Neural crest cell (in vitro differentiated cells): ENCODE data around the gene OLA1. TPM values are rescaled to one million over a fixed set of nuclear protein-coding genes. Genes with fewer than 3 reads are reported as not detected.
A peak's percentile ranks its signal among the peaks of the same experiment; 100 is the strongest.

Experiments used
- DNase-seq: peaks from one replicate; pipeline ENCODE4 v3.0.0; 2021; ENCODE audit warnings: low read depth, mixed read lengths, low spot score
- H3K27ac Mint-ChIP-seq: one replicate; pipeline ENCODE4 v1.8.0; 2021; ENCODE audit warnings: mild to moderate bottlenecking, mixed read lengths; ENCODE audit not compliant: unreplicated experiment
- H3K27me3 Mint-ChIP-seq: 2 replicates; pipeline ENCODE4 v1.8.0; 2021; ENCODE audit warnings: low read depth, mild to moderate bottlenecking, mixed read lengths
- H3K36me3 Mint-ChIP-seq: 2 replicates; pipeline ENCODE4 v1.8.0; 2021; ENCODE audit warnings: low read depth, mild to moderate bottlenecking, mixed read lengths
- H3K4me1 Mint-ChIP-seq: 2 replicates; pipeline ENCODE4 v1.8.0; 2021; ENCODE audit warnings: mixed read lengths
- H3K4me3 Mint-ChIP-seq: one replicate; pipeline ENCODE4 v1.8.0; 2021; ENCODE audit warnings: mild to moderate bottlenecking, mixed read lengths
- H3K9me3 Mint-ChIP-seq: 2 replicates; pipeline ENCODE4 v1.8.0; 2021; ENCODE audit warnings: mixed read lengths
- total RNA-seq: library from RNA; stranded (reverse); gene quantifications from 2 replicates; pipeline ENCODE4 v1.2.1, GENCODE V29; 2021
- TF ChIP-seq, protein P1 (sequence below): fragments of 200-600 bp; sonication (generic); conservative IDR thresholded peaks from 2 replicates; pipeline ENCODE4 v1.5.0; 2021; ENCODE audit warnings: antibody characterized with exemption, mild to moderate bottlenecking

Gene OLA1
- total RNA-seq, 1 donor from 2014 or later, result 170 TPM

GRCh38 chr2:174145827-174146226 lies 102.5 kb downstream of the OLA1 start:
- Mint-ChIP-seq H3K4me1 (no peaks in the 10 kb centered on the region), H3K27ac (no peak overlapping the region), H3K36me3 (peaks cover 6% of the 10 kb centered on the region), H3K9me3 (no peaks in the 10 kb centered on the region), H3K4me3 (no peak overlapping the region), H3K27me3 (no peaks in the 10 kb centered on the region)
- TF ChIP-seq, protein P1, sequence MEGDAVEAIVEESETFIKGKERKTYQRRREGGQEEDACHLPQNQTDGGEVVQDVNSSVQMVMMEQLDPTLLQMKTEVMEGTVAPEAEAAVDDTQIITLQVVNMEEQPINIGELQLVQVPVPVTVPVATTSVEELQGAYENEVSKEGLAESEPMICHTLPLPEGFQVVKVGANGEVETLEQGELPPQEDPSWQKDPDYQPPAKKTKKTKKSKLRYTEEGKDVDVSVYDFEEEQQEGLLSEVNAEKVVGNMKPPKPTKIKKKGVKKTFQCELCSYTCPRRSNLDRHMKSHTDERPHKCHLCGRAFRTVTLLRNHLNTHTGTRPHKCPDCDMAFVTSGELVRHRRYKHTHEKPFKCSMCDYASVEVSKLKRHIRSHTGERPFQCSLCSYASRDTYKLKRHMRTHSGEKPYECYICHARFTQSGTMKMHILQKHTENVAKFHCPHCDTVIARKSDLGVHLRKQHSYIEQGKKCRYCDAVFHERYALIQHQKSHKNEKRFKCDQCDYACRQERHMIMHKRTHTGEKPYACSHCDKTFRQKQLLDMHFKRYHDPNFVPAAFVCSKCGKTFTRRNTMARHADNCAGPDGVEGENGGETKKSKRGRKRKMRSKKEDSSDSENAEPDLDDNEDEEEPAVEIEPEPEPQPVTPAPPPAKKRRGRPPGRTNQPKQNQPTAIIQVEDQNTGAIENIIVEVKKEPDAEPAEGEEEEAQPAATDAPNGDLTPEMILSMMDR, result peak; percentile 24
- no peak for DNase-seq

- no peaks in the 10 kb centered on the region for H3K27me3 Mint-ChIP-seq
- H3K27ac Mint-ChIP-seq, result no peak overlapping the region
- TF ChIP-seq, protein P1, result no peak
- no peak overlapping the region for H3K4me3 Mint-ChIP-seq
- H3K36me3 Mint-ChIP-seq, result peaks cover 24% of the 10 kb centered on the region
- peaks cover 2% of the 10 kb centered on the region for H3K9me3 Mint-ChIP-seq
- DNase-seq, result no peak
- no peaks in the 10 kb centered on the region for H3K4me1 Mint-ChIP-seq
Measured at GRCh38 chr2:174142290-174142689, 106.0 kb downstream of the OLA1 start.

DNA sequence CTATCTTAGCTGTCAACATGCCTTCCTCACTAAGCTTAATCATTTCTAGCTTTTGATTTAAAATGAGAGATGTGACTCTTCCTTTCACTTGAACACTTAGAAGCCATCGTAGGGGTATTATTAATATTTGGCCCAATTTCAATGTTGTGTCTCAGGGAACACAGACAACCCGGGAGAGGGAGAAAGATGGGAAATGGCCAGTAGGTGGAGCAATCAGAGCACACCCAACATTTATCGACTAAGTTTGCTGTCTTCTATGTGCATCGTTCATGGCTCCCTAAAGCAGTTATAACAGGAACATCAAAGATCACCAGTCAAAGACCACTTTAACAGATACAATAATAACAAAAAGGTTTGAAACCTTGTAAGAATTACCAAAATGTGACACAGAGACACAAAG lies 110.2 kb downstream of the OLA1 start:
- no peak for DNase-seq
- Mint-ChIP-seq H3K4me1 (no peaks in the 10 kb centered on the region), H3K27me3 (no peaks in the 10 kb centered on the region), H3K27ac (no peak overlapping the region), H3K9me3 (peaks cover 7% of the 10 kb centered on the region), H3K36me3 (peaks cover 35% of the 10 kb centered on the region), H3K4me3 (no peak overlapping the region)
- TF ChIP-seq, protein P1, result peak; percentile 32

DNA sequence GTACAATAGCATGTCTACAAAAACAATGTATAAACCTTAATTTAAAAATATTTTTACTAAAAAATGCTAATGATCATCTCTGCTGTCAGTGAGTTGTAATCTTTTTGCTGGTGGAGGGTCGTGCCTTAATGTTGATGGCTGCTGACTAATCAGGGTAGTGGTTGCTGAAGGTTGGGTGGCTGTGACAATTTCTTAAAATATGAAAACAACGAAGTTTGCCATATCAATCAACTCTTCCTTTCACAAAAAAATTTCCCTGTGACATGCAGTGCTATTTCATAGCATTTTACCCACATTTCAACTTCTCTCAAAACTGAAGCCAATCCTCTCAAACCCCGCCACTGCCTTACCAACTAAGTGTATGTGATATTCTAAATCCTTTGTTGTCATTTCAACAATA lies 112.4 kb downstream of the OLA1 start:
- H3K36me3 Mint-ChIP-seq, result peaks cover 35% of the 10 kb centered on the region
- no peak overlapping the region for H3K4me3 Mint-ChIP-seq
- no peak for DNase-seq
- TF ChIP-seq, protein P1, result no peak
- H3K4me1 Mint-ChIP-seq, result no peaks in the 10 kb centered on the region
- H3K9me3 Mint-ChIP-seq, result peaks cover 7% of the 10 kb centered on the region
- no peak overlapping the region for H3K27ac Mint-ChIP-seq
- no peaks in the 10 kb centered on the region for H3K27me3 Mint-ChIP-seq

GRCh38 chr2:174125090-174125489 lies 123.2 kb downstream of the OLA1 start:
- Mint-ChIP-seq H3K9me3 (no peaks in the 10 kb centered on the region), H3K36me3 (peaks cover 4% of the 10 kb centered on the region), H3K27ac (no peak overlapping the region), H3K4me1 (peaks cover 42% of the 10 kb centered on the region), H3K4me3 (no peak overlapping the region), H3K27me3 (no peaks in the 10 kb centered on the region)
- TF ChIP-seq, protein P1, result no peak
- no peak for DNase-seq

DNA sequence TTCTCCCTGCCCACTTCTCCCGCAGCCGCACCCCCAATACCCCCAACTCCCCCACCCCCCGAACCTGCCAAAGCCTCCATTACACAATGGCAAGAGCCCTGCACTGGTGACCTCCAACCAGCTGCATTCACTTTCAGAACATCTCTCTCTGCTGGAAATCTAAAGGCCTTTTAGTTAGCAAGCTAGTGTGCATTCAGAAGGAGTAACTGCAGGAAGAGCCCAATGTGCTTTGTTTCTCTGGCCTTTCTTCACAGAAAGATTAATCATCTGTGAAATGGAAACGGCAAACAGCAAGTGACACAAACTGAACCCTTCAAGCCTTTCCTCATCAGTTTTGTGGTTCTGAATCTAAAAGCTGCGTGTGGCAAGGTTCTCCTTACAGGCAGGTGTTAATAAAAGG lies 124.2 kb downstream of the OLA1 start:
- Mint-ChIP-seq H3K27ac (peak overlapping the region; percentile 72), H3K36me3 (peaks cover 2% of the 10 kb centered on the region), H3K4me1 (peaks cover 42% of the 10 kb centered on the region), H3K4me3 (peak overlapping the region; percentile 74), H3K9me3 (no peaks in the 10 kb centered on the region), H3K27me3 (no peaks in the 10 kb centered on the region)
- DNase-seq, result peak; percentile 12
- TF ChIP-seq, protein P1, result no peak
